MM.1S (cell line): ENCODE measurements around the gene MLLT1.

Source experiments
- DNase-seq: peaks from one replicate; pipeline ENCODE4 v3.0.0-alpha.2; 2015
- H2AFZ ChIP-seq: fragments of 300-600 bp; sonication (generic); 2 replicates; pipeline ENCODE4 v1.6.0; 2016; ENCODE audit warnings: antibody characterized with exemption, low read length
- H3F3A ChIP-seq: fragments of 300-600 bp; sonication (generic); 2 replicates; pipeline ENCODE4 v1.6.1; 2016; ENCODE audit warnings: mild to moderate bottlenecking, antibody characterized with exemption, low read length, moderate library complexity, mixed read lengths; ENCODE audit not compliant: insufficient read depth
- H3K27ac ChIP-seq: fragments of 300-600 bp; sonication (generic); 2 replicates; pipeline ENCODE4 v1.5.1; 2016; ENCODE audit warnings: mild to moderate bottlenecking, low read length
- H3K27me3 ChIP-seq: fragments of 300-600 bp; sonication (generic); replicated peaks from 2 replicates; pipeline ENCODE4 v1.6.0; 2016; ENCODE audit warnings: low read length; ENCODE audit not compliant: insufficient read depth
- H3K36me3 ChIP-seq: fragments of 300-600 bp; sonication (generic); replicated peaks from 2 replicates; pipeline ENCODE4 v1.6.1; 2016; ENCODE audit warnings: mild to moderate bottlenecking, low read length, mixed read lengths; ENCODE audit not compliant: insufficient read depth
- H3K4me1 ChIP-seq: fragments of 300-600 bp; sonication (generic); 2 replicates; pipeline ENCODE4 v1.6.1; 2016; ENCODE audit warnings: low read length, mixed read lengths
- H3K4me2 ChIP-seq: fragments of 300-600 bp; sonication (generic); 2 replicates; pipeline ENCODE4 v1.6.0; 2016; ENCODE audit warnings: low read depth, low read length
- H3K4me3 ChIP-seq: fragments of 300-600 bp; sonication (generic); 2 replicates; pipeline ENCODE4 v1.5.1; 2016; ENCODE audit warnings: low read length, mixed read lengths
- H3K79me2 ChIP-seq: fragments of 300-600 bp; sonication (generic); 2 replicates; pipeline ENCODE4 v1.6.1; 2016; ENCODE audit warnings: mixed run types, low read length, mixed read lengths
- H3K9ac ChIP-seq: fragments of 300-600 bp; sonication (generic); 2 replicates; pipeline ENCODE4 v1.6.1; 2016; ENCODE audit warnings: low read length, mixed read lengths
- H3K9me2 ChIP-seq: fragments of 300-600 bp; sonication (generic); replicated peaks from 2 replicates; pipeline ENCODE4 v1.6.1; 2016; ENCODE audit warnings: mild to moderate bottlenecking, low read length, mixed read lengths; ENCODE audit not compliant: insufficient read depth
- H3K9me3 ChIP-seq: fragments of 300-600 bp; sonication (generic); replicated peaks from 2 replicates; pipeline ENCODE4 v1.6.1; 2016; ENCODE audit warnings: mild to moderate bottlenecking, low read length, mixed read lengths; ENCODE audit not compliant: insufficient read depth
- H4K20me1 ChIP-seq: fragments of 300-600 bp; sonication (generic); 2 replicates; pipeline ENCODE4 v1.6.1; 2016; ENCODE audit warnings: mild to moderate bottlenecking, low read length, moderate library complexity, mixed read lengths; ENCODE audit not compliant: insufficient read depth
- EZH2 ChIP-seq: fragments of 300-600 bp; sonication (generic); optimal IDR thresholded peaks from 2 replicates; pipeline ENCODE3; 2017; ENCODE audit warnings: low read depth, mild to moderate bottlenecking, antibody characterized with exemption, low read length, mixed read lengths
- EZH2phosphoT487 ChIP-seq: fragments of 300-600 bp; sonication (generic); IDR thresholded peaks from 2 replicates; pipeline ENCODE4 v1.6.1; 2018; ENCODE audit warnings: antibody characterized with exemption, low read length
- TF ChIP-seq, protein P1 (sequence below): fragments of 300-600 bp; sonication (generic); IDR thresholded peaks from 2 replicates; pipeline ENCODE4 v1.5.1; 2016; ENCODE audit warnings: antibody characterized with exemption, low read length, mixed read lengths

MLLT1 gene

DNA sequence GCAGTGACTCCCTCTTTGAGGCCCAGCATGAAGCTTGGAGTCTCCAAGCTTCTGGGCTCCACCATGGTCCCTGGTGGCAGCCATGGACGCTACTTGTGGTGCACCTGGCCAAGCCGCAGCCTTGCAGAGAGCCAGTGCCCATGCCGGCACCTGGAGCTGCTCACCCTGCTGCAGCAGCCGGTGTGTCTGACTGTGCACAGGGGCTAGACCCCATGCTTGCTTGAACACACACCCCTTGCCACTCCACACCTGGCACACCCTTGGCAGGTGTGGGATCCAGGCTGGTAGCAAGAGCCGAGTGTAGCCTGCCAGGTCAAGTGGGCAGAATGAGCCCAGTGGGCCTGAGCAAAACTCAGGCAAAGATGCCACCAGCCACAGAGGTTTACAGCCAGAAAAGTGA, 18.6 kb upstream of the MLLT1 start:
- no peaks in the 10 kb centered on the region for H3K4me1 ChIP-seq
- DNase-seq, result no peak
- H3K9ac ChIP-seq, result no peak overlapping the region
- H3K36me3 ChIP-seq, result no peaks in the 10 kb centered on the region
- no peaks in the 10 kb centered on the region for H3F3A ChIP-seq
- no peak overlapping the region for H2AFZ ChIP-seq
- peaks cover 56% of the 10 kb centered on the region for H3K27me3 ChIP-seq
- no peak overlapping the region for H3K27ac ChIP-seq
- H3K9me3 ChIP-seq, result no peaks in the 10 kb centered on the region
- TF ChIP-seq EZH2 (no peak), EZH2phosphoT487 (no peak)
- TF ChIP-seq, protein P1, sequence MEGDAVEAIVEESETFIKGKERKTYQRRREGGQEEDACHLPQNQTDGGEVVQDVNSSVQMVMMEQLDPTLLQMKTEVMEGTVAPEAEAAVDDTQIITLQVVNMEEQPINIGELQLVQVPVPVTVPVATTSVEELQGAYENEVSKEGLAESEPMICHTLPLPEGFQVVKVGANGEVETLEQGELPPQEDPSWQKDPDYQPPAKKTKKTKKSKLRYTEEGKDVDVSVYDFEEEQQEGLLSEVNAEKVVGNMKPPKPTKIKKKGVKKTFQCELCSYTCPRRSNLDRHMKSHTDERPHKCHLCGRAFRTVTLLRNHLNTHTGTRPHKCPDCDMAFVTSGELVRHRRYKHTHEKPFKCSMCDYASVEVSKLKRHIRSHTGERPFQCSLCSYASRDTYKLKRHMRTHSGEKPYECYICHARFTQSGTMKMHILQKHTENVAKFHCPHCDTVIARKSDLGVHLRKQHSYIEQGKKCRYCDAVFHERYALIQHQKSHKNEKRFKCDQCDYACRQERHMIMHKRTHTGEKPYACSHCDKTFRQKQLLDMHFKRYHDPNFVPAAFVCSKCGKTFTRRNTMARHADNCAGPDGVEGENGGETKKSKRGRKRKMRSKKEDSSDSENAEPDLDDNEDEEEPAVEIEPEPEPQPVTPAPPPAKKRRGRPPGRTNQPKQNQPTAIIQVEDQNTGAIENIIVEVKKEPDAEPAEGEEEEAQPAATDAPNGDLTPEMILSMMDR, result no peak
- no peak overlapping the region for H3K4me3 ChIP-seq
- no peaks in the 10 kb centered on the region for H4K20me1 ChIP-seq
- no peaks in the 10 kb centered on the region for H3K79me2 ChIP-seq
- H3K4me2 ChIP-seq, result no peak overlapping the region
- no peaks in the 10 kb centered on the region for H3K9me2 ChIP-seq

DNA sequence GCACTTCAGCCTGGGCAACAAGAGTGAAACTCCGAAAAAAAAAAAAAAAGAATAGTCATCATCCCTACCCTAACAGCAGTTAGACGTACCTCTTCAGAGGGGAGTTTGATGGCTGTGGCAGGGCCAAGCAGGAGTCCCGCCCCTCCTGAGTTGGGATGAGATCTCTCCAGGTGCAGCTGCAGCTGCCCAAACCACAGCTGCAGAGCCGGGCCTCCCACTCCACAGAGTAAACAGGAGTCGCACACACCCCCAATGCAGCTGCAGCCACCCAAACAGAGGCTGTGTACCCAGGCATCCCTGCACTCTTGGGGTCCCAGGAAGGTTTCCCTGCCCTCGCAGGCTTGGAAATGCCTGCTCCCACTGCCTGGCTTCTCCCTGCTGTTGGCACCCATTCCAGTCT, 17.4 kb upstream of the MLLT1 start:
- H2AFZ ChIP-seq, result no peak overlapping the region
- no peaks in the 10 kb centered on the region for H3K9me2 ChIP-seq
- H3K4me1 ChIP-seq, result no peaks in the 10 kb centered on the region
- no peaks in the 10 kb centered on the region for H3K9me3 ChIP-seq
- H3F3A ChIP-seq, result no peaks in the 10 kb centered on the region
- no peaks in the 10 kb centered on the region for H4K20me1 ChIP-seq
- H3K27ac ChIP-seq, result no peak overlapping the region
- H3K4me2 ChIP-seq, result no peak overlapping the region
- no peaks in the 10 kb centered on the region for H3K36me3 ChIP-seq
- no peak overlapping the region for H3K9ac ChIP-seq
- H3K79me2 ChIP-seq, result no peaks in the 10 kb centered on the region
- DNase-seq, result peak; percentile 43
- H3K27me3 ChIP-seq, result peaks cover 45% of the 10 kb centered on the region
- H3K4me3 ChIP-seq, result no peak overlapping the region
- no peak for TF ChIP-seq EZH2phosphoT487
- TF ChIP-seq, protein P1, result no peak
- no peak for TF ChIP-seq EZH2

DNA sequence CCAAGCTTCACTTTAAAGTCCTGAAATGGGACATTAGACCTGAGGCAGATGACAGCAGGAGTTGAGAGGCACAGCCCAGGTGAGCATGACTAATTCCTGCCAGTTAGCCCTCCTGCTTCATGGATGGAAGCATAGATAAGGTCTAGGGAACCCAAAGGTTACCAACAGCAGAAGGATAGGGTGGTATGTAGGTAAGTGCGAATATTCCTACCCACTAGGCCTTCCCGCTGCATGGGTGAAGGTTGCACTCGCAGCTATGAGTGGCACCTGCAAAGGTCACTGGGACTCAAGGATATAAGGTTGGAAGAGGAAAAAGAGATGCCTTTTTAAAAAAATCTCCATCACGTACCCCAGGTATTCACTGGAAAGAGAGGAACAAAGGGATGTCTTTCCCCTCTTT, 12.2 kb upstream of the MLLT1 start:
- H3F3A ChIP-seq, result no peaks in the 10 kb centered on the region
- no peaks in the 10 kb centered on the region for H3K36me3 ChIP-seq
- no peak overlapping the region for H3K4me2 ChIP-seq
- H3K79me2 ChIP-seq, result no peaks in the 10 kb centered on the region
- no peaks in the 10 kb centered on the region for H3K9me2 ChIP-seq
- TF ChIP-seq, protein P1, result no peak
- TF ChIP-seq EZH2, result no peak
- no peaks in the 10 kb centered on the region for H4K20me1 ChIP-seq
- peaks cover 63% of the 10 kb centered on the region for H3K27me3 ChIP-seq
- H3K4me3 ChIP-seq, result no peak overlapping the region
- 0 out of 2 replicates have a peak, but pooled peaks cover 5% of the 10 kb centered on the region for H3K9me3 ChIP-seq
- H3K9ac ChIP-seq, result no peak overlapping the region
- no peak for DNase-seq
- no peaks in the 10 kb centered on the region for H3K4me1 ChIP-seq
- H3K27ac ChIP-seq, result no peak overlapping the region
- no peak overlapping the region for H2AFZ ChIP-seq

DNA sequence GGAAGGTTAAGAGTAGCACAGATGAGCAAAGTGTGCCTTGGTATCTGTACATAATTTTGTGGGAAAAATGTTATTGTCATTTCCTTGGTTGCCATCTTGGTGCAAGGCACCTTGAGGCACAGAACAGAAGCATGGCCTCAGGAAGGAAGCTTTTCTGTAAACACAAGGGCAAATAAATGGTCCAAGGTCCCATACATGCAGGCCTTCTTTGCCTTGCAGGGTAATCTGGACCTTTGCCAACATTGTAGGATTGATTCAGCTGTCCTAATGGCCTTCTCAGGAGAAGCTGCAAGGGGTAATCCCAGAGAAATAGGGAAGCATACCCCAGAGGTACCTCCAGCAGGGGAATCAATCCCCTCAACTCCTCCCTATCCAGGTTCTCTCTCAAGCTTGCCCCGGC, 9.0 kb upstream of the MLLT1 start:
- Histone ChIP-seq H3K4me1 (no peaks in the 10 kb centered on the region), H3K9me3 (0 out of 2 replicates have a peak, but pooled peaks cover 5% of the 10 kb centered on the region), H3K4me3 (no peak overlapping the region), H3K27me3 (peaks cover 57% of the 10 kb centered on the region), H3K4me2 (no peak overlapping the region), H4K20me1 (no peaks in the 10 kb centered on the region), H2AFZ (no peak overlapping the region), H3K27ac (no peak overlapping the region), H3K79me2 (no peaks in the 10 kb centered on the region), H3K36me3 (no peaks in the 10 kb centered on the region), H3K9me2 (no peaks in the 10 kb centered on the region), H3F3A (no peaks in the 10 kb centered on the region), H3K9ac (no peak overlapping the region)
- TF ChIP-seq, protein P1, result no peak
- TF ChIP-seq EZH2phosphoT487 (no peak), EZH2 (no peak)
- no peak for DNase-seq
